Mesothelial cell of epicardium (in vitro differentiated cells): ENCODE data around the gene PDIA6. TPM values are rescaled to one million over a fixed set of nuclear protein-coding genes. Genes with fewer than 3 reads are reported as not detected.
"Not testable (repeated sequence)": the region's sequence is repeated elsewhere in the genome, so short reads cannot be mapped to it uniquely, and the experiment has no call there.

Source experiments
- DNase-seq, 2 experiments: peaks; one replicate each; pipeline ENCODE4 v3.0.0; 2021; ENCODE audit warnings: low spot score in 2 of 2; ENCODE audit not compliant: unreplicated experiment in 2 of 2
- H3K27ac Mint-ChIP-seq: 2 replicates; pipeline ENCODE4 v1.8.0; 2021; ENCODE audit warnings: mixed read lengths
- H3K27me3 Mint-ChIP-seq: 2 replicates; pipeline ENCODE4 v1.8.0; 2021; ENCODE audit warnings: low read depth, mixed read lengths
- H3K36me3 Mint-ChIP-seq: 2 replicates; pipeline ENCODE4 v1.8.0; 2021; ENCODE audit warnings: mixed read lengths
- H3K4me1 Mint-ChIP-seq: 2 replicates; pipeline ENCODE4 v1.8.0; 2021; ENCODE audit warnings: mixed read lengths
- H3K4me3 Mint-ChIP-seq: 2 replicates; pipeline ENCODE4 v1.8.0; 2021; ENCODE audit warnings: mild to moderate bottlenecking, moderate library complexity, mixed read lengths
- H3K9me3 Mint-ChIP-seq: 2 replicates; pipeline ENCODE4 v1.8.0; 2021; ENCODE audit warnings: mixed read lengths
- CTCF ChIP-seq: fragments of 200-600 bp; sonication (generic); IDR thresholded peaks from one replicate; pipeline ENCODE4 v1.5.0; 2021; ENCODE audit warnings: antibody characterized with exemption; ENCODE audit not compliant: unreplicated experiment
- total RNA-seq: library from RNA; stranded (reverse); gene quantifications from 3 replicates; pipeline ENCODE4 v1.2.1, GENCODE V29; 2021

PDIA6 gene
- total RNA-seq, 1 donor from 2014 or later: 201 TPM

- peaks cover under 1% of the 10 kb centered on the region for H3K4me1 Mint-ChIP-seq
- no peak overlapping the region for H3K4me3 Mint-ChIP-seq
- no peaks in the 10 kb centered on the region for H3K36me3 Mint-ChIP-seq
- no peak overlapping the region for H3K27ac Mint-ChIP-seq
- H3K9me3 Mint-ChIP-seq: no peaks in the 10 kb centered on the region
- DNase-seq: no peak
- no peak for TF ChIP-seq CTCF
- H3K27me3 Mint-ChIP-seq: peaks cover 37% of the 10 kb centered on the region
Measured at GRCh38 chr2:10819714-10820314, 7.2 kb upstream of the PDIA6 start.

- Mint-ChIP-seq H3K4me3 (no peak overlapping the region), H3K4me1 (peaks cover 9% of the 10 kb centered on the region)
Measured at GRCh38 chr2:10818984-10819383, 6.4 kb upstream of the PDIA6 start.

GRCh38 chr2:10818305-10818704 is 5.7 kb upstream of the PDIA6 start:
- DNase-seq, H3K36me3 Mint-ChIP-seq, H3K27ac Mint-ChIP-seq, H3K4me3 Mint-ChIP-seq, H3K9me3 Mint-ChIP-seq: not testable (repeated sequence)
- H3K4me1 Mint-ChIP-seq: peaks cover 11% of the 10 kb centered on the region
- H3K27me3 Mint-ChIP-seq: peaks cover 22% of the 10 kb centered on the region

More at GRCh38 chr2:10818984-10819383, 6.4 kb upstream of the PDIA6 start:
- Mint-ChIP-seq H3K27ac (no peak overlapping the region), H3K9me3 (no peaks in the 10 kb centered on the region), H3K36me3 (no peaks in the 10 kb centered on the region), H3K27me3 (peaks cover 29% of the 10 kb centered on the region)
- DNase-seq: no peak
- no peak for TF ChIP-seq CTCF

GRCh38 chr2:10817413-10817812 is 4.8 kb upstream of the PDIA6 start:
- TF ChIP-seq CTCF: peak; percentile 32
- peaks cover 16% of the 10 kb centered on the region for H3K27me3 Mint-ChIP-seq
- no peak overlapping the region for H3K27ac Mint-ChIP-seq
- H3K36me3 Mint-ChIP-seq: no peaks in the 10 kb centered on the region
- no peak overlapping the region for H3K4me3 Mint-ChIP-seq
- no peak for DNase-seq
- no peaks in the 10 kb centered on the region for H3K9me3 Mint-ChIP-seq
- H3K4me1 Mint-ChIP-seq: peaks cover 13% of the 10 kb centered on the region

GRCh38 chr2:10814571-10815331 is 2.2 kb upstream of the PDIA6 start:
- Mint-ChIP-seq H3K27me3 (peaks cover 7% of the 10 kb centered on the region), H3K4me1 (peaks cover 33% of the 10 kb centered on the region), H3K9me3 (no peaks in the 10 kb centered on the region), H3K4me3 (peak overlapping the region; percentile 51), H3K36me3 (no peaks in the 10 kb centered on the region), H3K27ac (peak overlapping the region; percentile 90)
- TF ChIP-seq CTCF: no peak
- no peak for DNase-seq

- H3K27me3 Mint-ChIP-seq: peaks cover 5% of the 10 kb centered on the region
- no peak for TF ChIP-seq CTCF
- H3K27ac Mint-ChIP-seq: no peak overlapping the region
- DNase-seq: no peak
- peaks cover 34% of the 10 kb centered on the region for H3K4me1 Mint-ChIP-seq
- no peaks in the 10 kb centered on the region for H3K36me3 Mint-ChIP-seq
- no peaks in the 10 kb centered on the region for H3K9me3 Mint-ChIP-seq
- peak overlapping the region; percentile 47 for H3K4me3 Mint-ChIP-seq
Measured at GRCh38 chr2:10814142-10814541, 1.6 kb upstream of the PDIA6 start.

- H3K9me3 Mint-ChIP-seq, H3K27me3 Mint-ChIP-seq, H3K36me3 Mint-ChIP-seq: not testable (repeated sequence)
- Mint-ChIP-seq H3K27ac (peak overlapping the region; percentile 69), H3K4me1 (peaks cover 37% of the 10 kb centered on the region), H3K4me3 (peak overlapping the region; percentile 74)
- DNase-seq: peak in 1 of 2 experiments; percentile 51
Measured at GRCh38 chr2:10813163-10814138, 866 bp upstream of the PDIA6 start.
